HG03175 (cell line): ENCODE data around the gene SGCD.

Experiments used
- ATAC-seq: cut with Tn5 transposase; IDR thresholded peaks from one replicate; pipeline ENCODE4 v1.9.1; 2021; ENCODE audit warnings: mild to moderate bottlenecking, moderate library complexity; ENCODE audit not compliant: unreplicated experiment

SGCD gene

GRCh38 chr5:156682971-156683370 is 356.0 kb downstream of the SGCD start:
- ATAC-seq = no peak

- ATAC-seq = no peak
Observed at GRCh38 chr5:156683509-156683908, 356.5 kb downstream of the SGCD start.

- no peak for ATAC-seq
Observed at GRCh38 chr5:156684216-156684615, 357.3 kb downstream of the SGCD start.

- ATAC-seq = no peak
Observed at GRCh38 chr5:156685481-156685880, 358.5 kb downstream of the SGCD start.

GRCh38 chr5:156686380-156686779 is 359.4 kb downstream of the SGCD start:
- no peak for ATAC-seq

- ATAC-seq = no peak
Observed at GRCh38 chr5:156686796-156687195, 359.8 kb downstream of the SGCD start.

GRCh38 chr5:156687514-156687913 is 360.6 kb downstream of the SGCD start:
- no peak for ATAC-seq

- ATAC-seq = no peak
Observed at GRCh38 chr5:156691572-156691971, 364.6 kb downstream of the SGCD start.

- no peak for ATAC-seq
Observed at GRCh38 chr5:156693113-156693512, 366.1 kb downstream of the SGCD start.

- no peak for ATAC-seq
Observed at GRCh38 chr5:156694598-156694997, 367.6 kb downstream of the SGCD start.

- ATAC-seq = no peak
Observed at GRCh38 chr5:156695774-156696173, 368.8 kb downstream of the SGCD start.

GRCh38 chr5:156698323-156698722 is 371.4 kb downstream of the SGCD start:
- ATAC-seq = no peak

GRCh38 chr5:156699147-156699546 is 372.2 kb downstream of the SGCD start:
- ATAC-seq = no peak

- no peak for ATAC-seq
Observed at GRCh38 chr5:156704139-156704538, 377.2 kb downstream of the SGCD start.

- ATAC-seq = no peak
Observed at GRCh38 chr5:156706631-156707030, 379.7 kb downstream of the SGCD start.

GRCh38 chr5:156707750-156708149 is 380.8 kb downstream of the SGCD start:
- no peak for ATAC-seq

GRCh38 chr5:156715287-156715686 is 388.3 kb downstream of the SGCD start:
- ATAC-seq = no peak

GRCh38 chr5:156716591-156717380 is 389.8 kb downstream of the SGCD start:
- no peak for ATAC-seq

GRCh38 chr5:156718985-156719384 is 392.0 kb downstream of the SGCD start:
- ATAC-seq = no peak

- no peak for ATAC-seq
Observed at GRCh38 chr5:156722358-156722757, 395.4 kb downstream of the SGCD start.

GRCh38 chr5:156735477-156735876 is 408.5 kb downstream of the SGCD start:
- ATAC-seq = no peak

- no peak for ATAC-seq
Observed at GRCh38 chr5:156741516-156741915, 414.6 kb downstream of the SGCD start.

GRCh38 chr5:156753846-156754245 is 426.9 kb downstream of the SGCD start:
- no peak for ATAC-seq
